Breast epithelium (tissue), 3 donors: ENCODE results near the gene ATP1A1.

ENCODE experiments used
- CTCF ChIP-seq, 3 donors: fragments of 450-650 bp; IDR thresholded peaks; one replicate each; pipeline ENCODE4 v1.5.1; 2016 to 2017; ENCODE audit warnings: antibody characterized with exemption in 3 of 3, mild to moderate bottlenecking in 3 of 3, moderate library complexity in 3 of 3
- POLR2AphosphoS5 ChIP-seq, 3 donors: sonication (generic); formaldehyde crosslinking; IDR thresholded peaks; one replicate each; pipeline ENCODE4 v1.6.1; 2017; ENCODE audit warnings: antibody characterized with exemption in 3 of 3

DNA sequence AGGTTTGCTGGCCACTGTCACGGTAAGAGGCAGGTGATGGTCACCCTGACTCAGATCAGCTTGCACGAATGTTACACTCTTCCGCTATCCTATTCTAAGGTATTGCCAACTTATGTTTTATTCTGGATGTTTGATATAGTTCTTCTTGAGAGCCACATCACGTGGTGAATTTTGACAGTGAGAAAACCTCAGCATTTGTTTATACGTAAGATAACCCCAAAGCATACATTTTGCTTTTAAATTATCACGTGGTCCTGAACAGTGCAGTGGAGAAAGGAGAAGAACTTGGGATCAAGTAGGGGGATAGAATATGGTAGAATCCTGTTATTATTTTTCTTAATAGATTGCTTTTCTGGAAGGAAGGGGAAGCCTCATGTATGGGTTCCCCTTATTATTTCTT, 16.6 kb downstream of the ATP1A1 start:
- TF ChIP-seq POLR2AphosphoS5 (IDR thresholded peaks at IDR 0.05) (no peak), CTCF (IDR thresholded peaks at IDR 0.05) (no peak)
